Trophoblast cell (in vitro differentiated cells and primary cell): ENCODE data around the gene HOXB3.

Experiments
- DNase-seq, 2 donors: peaks; one replicate each; pipeline ENCODE4 v3.0.0-alpha.2; 2016
- H2AFZ ChIP-seq: 2 replicates; pipeline ENCODE4 v1.6.1; 2013; ENCODE audit warnings: low read length, moderate library complexity, mild to moderate bottlenecking; ENCODE audit not compliant: insufficient read depth, poor library complexity
- H2AK5ac ChIP-seq: 2 replicates; pipeline ENCODE4 v1.6.1; 2013; ENCODE audit warnings: mild to moderate bottlenecking, low read length
- H2BK120ac ChIP-seq: 2 replicates; pipeline ENCODE4 v1.6.1; 2013; ENCODE audit warnings: low read length, mild to moderate bottlenecking, moderate library complexity; ENCODE audit not compliant: insufficient read depth, poor library complexity
- H2BK12ac ChIP-seq: 2 replicates; pipeline ENCODE4 v1.6.1; 2013; ENCODE audit warnings: mild to moderate bottlenecking, low read length, moderate library complexity
- H2BK5ac ChIP-seq: 2 replicates; pipeline ENCODE4 v1.6.1; 2013; ENCODE audit warnings: low read length, low read depth, moderate library complexity, mild to moderate bottlenecking; ENCODE audit not compliant: poor library complexity
- H3K14ac ChIP-seq: 2 replicates; pipeline ENCODE4 v1.6.1; 2013; ENCODE audit warnings: mild to moderate bottlenecking, low read length
- H3K18ac ChIP-seq: 2 replicates; pipeline ENCODE4 v1.6.1; 2013; ENCODE audit warnings: mild to moderate bottlenecking, low read length
- H3K23ac ChIP-seq: 2 replicates; pipeline ENCODE4 v1.6.1; 2013; ENCODE audit warnings: low read length
- H3K27ac ChIP-seq: 2 replicates; pipeline ENCODE4 v1.5.1; 2013; ENCODE audit warnings: low read depth, mild to moderate bottlenecking, inconsistent platforms, low read length, moderate library complexity
- H3K27me3 ChIP-seq: 2 replicates; pipeline ENCODE4 v1.6.1; 2013; ENCODE audit warnings: inconsistent platforms, mild to moderate bottlenecking, low read length, moderate library complexity; ENCODE audit not compliant: insufficient read depth
- H3K36me3 ChIP-seq, 2 experiments: 1 replicate in 1 of 2; 2 replicates in 1 of 2; pipeline ENCODE4 v1.6.1; 2013; ENCODE audit warnings: low read length in 2 of 2, mild to moderate bottlenecking in 2 of 2, moderate library complexity in 1 of 2; ENCODE audit not compliant: insufficient read depth in 2 of 2, control insufficient read depth in 1 of 2
- H3K4ac ChIP-seq: 2 replicates; pipeline ENCODE4 v1.6.1; 2013; ENCODE audit warnings: low read depth, mild to moderate bottlenecking, low read length, moderate library complexity
- H3K4me1 ChIP-seq, 2 experiments: 1 replicate in 1 of 2; 2 replicates in 1 of 2; pipeline ENCODE4 v1.6.1; 2013; ENCODE audit warnings: low read length in 2 of 2, mild to moderate bottlenecking in 2 of 2, moderate library complexity in 1 of 2; ENCODE audit not compliant: insufficient read depth in 2 of 2, control insufficient read depth in 1 of 2
- H3K4me2 ChIP-seq: 2 replicates; pipeline ENCODE4 v1.6.1; 2013; ENCODE audit warnings: inconsistent platforms, mild to moderate bottlenecking, low read length, moderate library complexity
- H3K4me3 ChIP-seq: 2 replicates; pipeline ENCODE4 v1.5.1; 2013; ENCODE audit warnings: mild to moderate bottlenecking, low read depth, low read length, inconsistent platforms
- H3K79me1 ChIP-seq: one replicate; pipeline ENCODE4 v1.6.1; 2013; ENCODE audit warnings: low read length
- H3K79me2 ChIP-seq: 2 replicates; pipeline ENCODE4 v1.6.1; 2013; ENCODE audit warnings: low read length, mild to moderate bottlenecking; ENCODE audit not compliant: control insufficient read depth, insufficient read depth, poor library complexity
- H3K9ac ChIP-seq: 2 replicates; pipeline ENCODE4 v1.6.1; 2013; ENCODE audit warnings: mild to moderate bottlenecking, low read length
- H3K9me3 ChIP-seq: 2 replicates; pipeline ENCODE4 v1.6.1; 2013; ENCODE audit warnings: low read depth, mild to moderate bottlenecking, control low read depth, inconsistent platforms, low read length; ENCODE audit not compliant: insufficient read depth
- H4K12ac ChIP-seq: 2 replicates; pipeline ENCODE4 v1.6.1; 2013; ENCODE audit warnings: low read depth, mild to moderate bottlenecking, low read length, moderate library complexity
- H4K8ac ChIP-seq: 2 replicates; pipeline ENCODE4 v1.6.1; 2013; ENCODE audit warnings: low read depth, mild to moderate bottlenecking, low read length, moderate library complexity
- H4K91ac ChIP-seq: one replicate; pipeline ENCODE4 v1.6.1; 2013; ENCODE audit warnings: low read depth, mild to moderate bottlenecking, low read length, moderate library complexity
- WGBS: extraction: QIAGEN DNeasy Blood & Tissue Kit; methylation state at CpG from one replicate; pipeline ENCODE4 v1.1.7; 2013; ENCODE audit warnings: missing lambda C conversion rate; ENCODE audit not compliant: insufficient read length, insufficient coverage; ENCODE audit errors: extremely low coverage; 5-methylcytosine and 5-hydroxymethylcytosine counted together

Gene HOXB3

GRCh38 chr17:48621410-48622392 lies 31.7 kb upstream of the HOXB3 start:
- H3K9ac ChIP-seq = no peak overlapping the region
- no peak overlapping the region for H2BK120ac ChIP-seq
- H4K12ac ChIP-seq = no peak overlapping the region
- H4K91ac ChIP-seq = no peak overlapping the region
- no peak overlapping the region for H3K18ac ChIP-seq
- no peak overlapping the region for H2AFZ ChIP-seq
- no peak overlapping the region for H3K14ac ChIP-seq
- peaks cover 13% of the 10 kb centered on the region for H3K9me3 ChIP-seq
- H3K4ac ChIP-seq = no peak overlapping the region
- no peak overlapping the region for H3K27ac ChIP-seq
- no peak overlapping the region for H4K8ac ChIP-seq
- no peak for DNase-seq
- WGBS = no CpG with 5 or more reads among the region's 41 CpGs
- no peak overlapping the region for H2BK12ac ChIP-seq
- H3K4me2 ChIP-seq = no peak overlapping the region
- no peaks in the 10 kb centered on the region for H3K36me3 ChIP-seq
- no peaks in the 10 kb centered on the region for H3K79me1 ChIP-seq
- peaks cover 95% of the 10 kb centered on the region for H3K27me3 ChIP-seq
- no peaks in the 10 kb centered on the region for H3K79me2 ChIP-seq
- H3K23ac ChIP-seq = no peak overlapping the region
- H3K4me1 ChIP-seq = peaks cover 10 to 18% of the 10 kb centered on the region in 2 experiments
- H2AK5ac ChIP-seq = no peak overlapping the region
- no peak overlapping the region for H3K4me3 ChIP-seq
- no peak overlapping the region for H2BK5ac ChIP-seq

- Histone ChIP-seq H3K18ac (no peak overlapping the region), H3K4me3 (no peak overlapping the region), H2BK5ac (no peak overlapping the region), H3K4me1 (peaks cover 8 to 11% of the 10 kb centered on the region in 2 experiments), H3K36me3 (no peaks in the 10 kb centered on the region), H4K12ac (no peak overlapping the region), H3K79me1 (no peaks in the 10 kb centered on the region), H3K27me3 (peaks cover 95% of the 10 kb centered on the region), H2BK120ac (no peak overlapping the region), H3K4ac (no peak overlapping the region), H3K14ac (no peak overlapping the region), H2BK12ac (no peak overlapping the region), H3K4me2 (no peak overlapping the region), H3K23ac (no peak overlapping the region), H2AFZ (no peak overlapping the region), H3K9me3 (peaks cover 15% of the 10 kb centered on the region), H4K8ac (no peak overlapping the region), H3K79me2 (no peaks in the 10 kb centered on the region), H4K91ac (no peak overlapping the region), H3K27ac (no peak overlapping the region), H3K9ac (no peak overlapping the region), H2AK5ac (no peak overlapping the region)
- DNase-seq = no peak
- no CpG with 5 or more reads among the region's 6 CpGs for WGBS
These were observed 30.6 kb upstream of the HOXB3 start for GRCh38 chr17:48620461-48621139.

GRCh38 chr17:48619826-48620449 lies 29.9 kb upstream of the HOXB3 start:
- H4K12ac ChIP-seq = no peak overlapping the region
- no peak overlapping the region for H3K4me2 ChIP-seq
- no peak overlapping the region for H3K18ac ChIP-seq
- H3K14ac ChIP-seq = no peak overlapping the region
- no peaks in the 10 kb centered on the region for H3K79me1 ChIP-seq
- H2AFZ ChIP-seq = no peak overlapping the region
- H3K4me3 ChIP-seq = no peak overlapping the region
- peaks cover 3 to 5% of the 10 kb centered on the region in 2 experiments for H3K4me1 ChIP-seq
- H3K9me3 ChIP-seq = peaks cover 15% of the 10 kb centered on the region
- no peak overlapping the region for H2BK120ac ChIP-seq
- H3K9ac ChIP-seq = no peak overlapping the region
- H3K23ac ChIP-seq = no peak overlapping the region
- H2AK5ac ChIP-seq = no peak overlapping the region
- no peak overlapping the region for H4K91ac ChIP-seq
- no peak overlapping the region for H2BK12ac ChIP-seq
- no peaks in the 10 kb centered on the region for H3K36me3 ChIP-seq
- H3K27ac ChIP-seq = no peak overlapping the region
- DNase-seq = no peak
- no peak overlapping the region for H2BK5ac ChIP-seq
- no peak overlapping the region for H4K8ac ChIP-seq
- H3K27me3 ChIP-seq = peaks cover 94% of the 10 kb centered on the region
- H3K4ac ChIP-seq = no peak overlapping the region
- no peaks in the 10 kb centered on the region for H3K79me2 ChIP-seq
- WGBS = no CpG with 5 or more reads among the region's 32 CpGs

- Histone ChIP-seq H3K79me2 (no peaks in the 10 kb centered on the region), H4K12ac (no peak overlapping the region), H3K18ac (no peak overlapping the region), H2BK120ac (no peak overlapping the region), H2AFZ (no peak overlapping the region), H3K4me3 (no peak overlapping the region), H2BK5ac (no peak overlapping the region), H3K27me3 (peaks cover 90% of the 10 kb centered on the region), H3K79me1 (peaks cover 2% of the 10 kb centered on the region), H3K4ac (no peak overlapping the region), H3K4me2 (peak overlapping the region; percentile 50), H3K36me3 (no peaks in the 10 kb centered on the region), H3K14ac (no peak overlapping the region), H3K27ac (no peak overlapping the region), H3K9me3 (peaks cover 15% of the 10 kb centered on the region), H4K91ac (no peak overlapping the region), H3K4me1 (peaks cover 6 to 7% of the 10 kb centered on the region in 2 experiments), H2AK5ac (no peak overlapping the region), H3K23ac (no peak overlapping the region), H3K9ac (no peak overlapping the region), H4K8ac (no peak overlapping the region), H2BK12ac (no peak overlapping the region)
- no CpG with 5 or more reads among the region's 25 CpGs for WGBS
- DNase-seq = peak; percentile 84 to 95
These were observed 28.3 kb upstream of the HOXB3 start for GRCh38 chr17:48618256-48618896.
